Measurements from ENCODE around the gene TMEM141. TPM values are rescaled to one million over a fixed set of nuclear protein-coding genes. Genes with fewer than 3 reads are reported as not detected.
"Not testable (repeated sequence)": the region's sequence is repeated elsewhere in the genome, so short reads cannot be mapped to it uniquely, and the experiment has no call there.

TMEM141 gene
- total and polyA plus RNA-seq, 2 donors (not counting 3 experiments of a cell fraction or from before 2014, with no cell fraction given): 43.2 to 146 TPM

- no peak overlapping the region for H2AFZ ChIP-seq (ENCODE audit: low read depth, low read length)
- no peaks in the 10 kb centered on the region for H4K20me1 ChIP-seq (replicated peaks; ENCODE audit: control insufficient read depth, extremely low read depth, insufficient read depth, low read length)
- H3K36me3 ChIP-seq (ENCODE audit: control insufficient read depth in 2 of 2, extremely low read depth in 1 of 2, insufficient read depth in 2 of 2, low read length in 2 of 2): peaks cover under 1 to 13% of the 10 kb centered on the region in 2 experiments
- H3K27ac ChIP-seq (ENCODE audit: insufficient read depth, low read depth, low read length): no peak overlapping the region
- H3K9me1 ChIP-seq (replicated peaks; ENCODE audit: control insufficient read depth, extremely low read depth, insufficient read depth, low read length): no peaks in the 10 kb centered on the region
- no TSS peak for BruUV-seq (replicated peaks)
- ChIA-PET POLR2A (no interaction called here), CTCF (no interaction called here)
- FAIRE-seq (no peak), DNase-seq (ENCODE audit: low read depth, low spot score) (no peak)
- intact Hi-C loops (cut with micrococcal nuclease): no loop called here
- TF ChIP-seq CTCF (IDR thresholded peaks at IDR 0.05; ENCODE audit: extremely low read depth in 1 of 2, insufficient read depth in 1 of 2, low read depth in 1 of 2, low read length in 2 of 2): no peak
- TF ChIP-seq EZH2 (IDR thresholded peaks at IDR 0.05; ENCODE audit: borderline replicate concordance, low read depth, low read length, severe bottlenecking): no peak
- TF ChIP-seq JUN (IDR thresholded peaks at IDR 0.05; ENCODE audit: borderline replicate concordance, insufficient read depth, insufficient read length, low read depth): no peak
- TF ChIP-seq FOS (IDR thresholded peaks at IDR 0.05; ENCODE audit: borderline replicate concordance, insufficient read depth, low read length): no peak
- no peak for TF ChIP-seq GATA2 (IDR thresholded peaks at IDR 0.05; ENCODE audit: insufficient read depth, insufficient read length, low read depth, low read length)
- TF ChIP-seq POLR2AphosphoS5 (IDR thresholded peaks at IDR 0.05; ENCODE audit: insufficient read depth, low read depth, low read length): no peak
- TF ChIP-seq POLR2A (IDR thresholded peaks at IDR 0.05; ENCODE audit: low read depth, low read length): no peak
- TF ChIP-seq MAX (IDR thresholded peaks at IDR 0.05; ENCODE audit: insufficient read depth, insufficient read length): no peak
- TF ChIP-seq MYC (IDR thresholded peaks at IDR 0.05; ENCODE audit: low read depth, low read length): no peak
- H3K4me2 ChIP-seq (ENCODE audit: insufficient read depth, low read length): no peak overlapping the region
- no peak overlapping the region for H3K9ac ChIP-seq (replicated peaks; ENCODE audit: extremely low read depth, insufficient read depth, low read length)
- dilution Hi-C loops (cut with MboI; ENCODE audit: extremely low pct_ligation_motif_present, low sequenced_read_pairs): no loop called here
- no peak overlapping the region for H3K4me3 ChIP-seq (replicated peaks in 1 of 3; ENCODE audit: insufficient read depth in 1 of 3, low read depth in 1 of 3, low read length in 3 of 3)
- no peaks in the 10 kb centered on the region for H3K27me3 ChIP-seq (ENCODE audit: control insufficient read depth in 2 of 2, insufficient read depth in 2 of 2, low read length in 2 of 2)
- H3K4me1 ChIP-seq (ENCODE audit: control insufficient read depth, extremely low read depth, insufficient read depth, low read length): peaks cover 3% of the 10 kb centered on the region
- H3K79me2 ChIP-seq (ENCODE audit: control insufficient read depth, insufficient read depth, low read length): no peaks in the 10 kb centered on the region
- no peaks in the 10 kb centered on the region for H3K9me3 ChIP-seq (replicated peaks; ENCODE audit: control insufficient read depth, insufficient read depth, low read length)
These were observed 46.2 kb downstream of the TMEM141 start for GRCh38 chr9:136837146-136837855.

- H3K4me2 ChIP-seq (ENCODE audit: insufficient read depth, low read length); H2AFZ ChIP-seq (ENCODE audit: low read depth, low read length); H4K20me1 ChIP-seq (replicated peaks; ENCODE audit: control insufficient read depth, extremely low read depth, insufficient read depth, low read length); CTCF ChIA-PET; dilution Hi-C loops (cut with MboI; ENCODE audit: extremely low pct_ligation_motif_present, low sequenced_read_pairs); H3K4me3 ChIP-seq (replicated peaks in 1 of 3; ENCODE audit: insufficient read depth in 1 of 3, low read depth in 1 of 3, low read length in 3 of 3); H3K27ac ChIP-seq (ENCODE audit: insufficient read depth, low read depth, low read length); H3K9me1 ChIP-seq (replicated peaks; ENCODE audit: control insufficient read depth, extremely low read depth, insufficient read depth, low read length); H3K9me3 ChIP-seq (replicated peaks; ENCODE audit: control insufficient read depth, insufficient read depth, low read length); H3K79me2 ChIP-seq (ENCODE audit: control insufficient read depth, insufficient read depth, low read length); H3K4me1 ChIP-seq (ENCODE audit: control insufficient read depth, extremely low read depth, insufficient read depth, low read length); H3K9ac ChIP-seq (replicated peaks; ENCODE audit: extremely low read depth, insufficient read depth, low read length); H3K27me3 ChIP-seq (ENCODE audit: control insufficient read depth in 2 of 2, insufficient read depth in 2 of 2, low read length in 2 of 2); POLR2A ChIA-PET; BruUV-seq (replicated peaks); DNase-seq (ENCODE audit: low read depth, low spot score); FAIRE-seq; intact Hi-C loops (cut with micrococcal nuclease): not testable (repeated sequence)
- H3K36me3 ChIP-seq (ENCODE audit: control insufficient read depth in 2 of 2, extremely low read depth in 1 of 2, insufficient read depth in 2 of 2, low read length in 2 of 2): peaks cover 0 to 13% of the 10 kb centered on the region in 2 experiments
These were observed 46.7 kb downstream of the TMEM141 start for GRCh38 chr9:136837856-136838277.

All from endothelial cell of umbilical vein (primary cell).